SH-SY5Y (cell line): ENCODE results near the gene SEMA4B.

Experiments
- GATA2 ChIP-seq: IDR thresholded peaks from 2 replicates; pipeline ENCODE4 v1.6.1; 2011; ENCODE audit warnings: mild to moderate bottlenecking, low read depth, low read length
- GATA3 ChIP-seq: IDR thresholded peaks from 2 replicates; pipeline ENCODE4 v1.6.1; 2011; ENCODE audit warnings: low read depth, mild to moderate bottlenecking, low read length, moderate library complexity

- no peak for TF ChIP-seq GATA2
- no peak for TF ChIP-seq GATA3
Observed at GRCh38 chr15:90230610-90231009, 29.5 kb downstream of the SEMA4B start.
